ENCODE data around the gene ALDH1A3.

GRCh38 chr15:100863075-100863795 is 16.4 kb upstream of the ALDH1A3 start:
- TF ChIP-seq CTCF (conservative IDR thresholded peaks at IDR 0.05; ENCODE audit: low read depth, low read length) (no peak), POLR2A (IDR thresholded peaks at IDR 0.05; ENCODE audit: low read depth, low read length) (no peak), MXI1 (IDR thresholded peaks at IDR 0.05; ENCODE audit: borderline replicate concordance, low read depth, low read length) (no peak)

Measured in IMR-90 (cell line).